ENCODE data around the gene VEZF1.

- TF ChIP-seq EHMT2 (IDR thresholded peaks at IDR 0.05; ENCODE audit: low read depth) (no peak), ELK1 (IDR thresholded peaks at IDR 0.05; ENCODE audit: low read depth, low read length) (no peak)
Observed at GRCh38 chr17:57994436-57994835, 6.4 kb upstream of the VEZF1 start.

Data from A549 (cell line).